Measurements from ENCODE around the gene NDUFA13. TPM values are rescaled to one million over a fixed set of nuclear protein-coding genes. Genes with fewer than 3 reads are reported as not detected.

Gene NDUFA13
- total and polyA plus RNA-seq, 12 donors: 17.0 to 558 (median 326) TPM

DNA sequence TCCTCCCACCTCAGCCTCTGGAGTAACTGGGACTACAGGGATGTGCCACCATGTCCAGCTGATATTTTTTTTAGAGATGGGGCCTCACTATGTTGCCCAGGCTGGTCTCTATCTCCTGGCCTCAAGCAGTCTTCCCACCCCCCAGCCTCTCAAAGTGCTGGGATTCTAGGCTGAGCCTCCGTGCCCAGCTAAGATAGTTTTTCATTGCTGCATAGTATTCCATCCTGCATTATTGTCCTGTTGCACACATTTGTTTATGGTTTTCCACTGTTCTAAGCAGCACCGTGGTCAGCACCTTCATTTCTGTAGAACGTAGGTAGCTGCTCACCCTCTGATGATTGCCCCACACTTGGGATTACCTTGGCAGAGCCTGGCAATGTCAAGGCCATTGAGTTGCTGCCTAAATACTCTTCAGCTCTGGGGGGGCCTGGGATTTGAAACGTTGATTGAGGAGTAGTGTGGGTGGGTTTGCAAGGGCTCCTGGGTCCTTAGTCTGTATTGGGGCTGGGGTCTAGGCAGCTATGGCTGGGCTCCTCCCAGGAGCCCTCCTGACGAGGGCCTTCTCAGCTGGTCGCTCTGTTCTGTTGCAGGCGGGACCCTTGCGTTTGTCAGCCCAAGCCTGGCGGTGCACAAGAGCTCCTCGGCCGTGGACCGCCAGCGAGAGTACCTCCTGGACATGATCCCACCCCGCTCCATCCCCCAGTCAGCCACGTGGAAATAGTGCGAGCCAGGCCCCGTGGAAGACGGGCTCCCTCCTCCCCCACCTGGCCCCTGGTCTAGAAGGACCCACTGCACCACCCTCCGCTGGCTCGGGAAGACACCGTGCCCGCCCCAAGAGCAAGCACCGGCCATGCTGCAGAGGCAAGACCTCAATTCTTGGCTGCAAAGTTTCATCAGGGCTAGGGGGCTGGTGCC, 11.0 kb upstream of the NDUFA13 start:
- peaks cover 0 to 56% of the 10 kb centered on the region in 2 donors for H3K36me3 ChIP-seq (replicated peaks in 1 of 2)
- H3K9me3 ChIP-seq (replicated peaks in 1 of 3): no peaks in the 10 kb centered on the region
- no peaks in the 10 kb centered on the region for H3K4me1 ChIP-seq (replicated peaks in 1 of 2)
- TF ChIP-seq, protein P1, sequence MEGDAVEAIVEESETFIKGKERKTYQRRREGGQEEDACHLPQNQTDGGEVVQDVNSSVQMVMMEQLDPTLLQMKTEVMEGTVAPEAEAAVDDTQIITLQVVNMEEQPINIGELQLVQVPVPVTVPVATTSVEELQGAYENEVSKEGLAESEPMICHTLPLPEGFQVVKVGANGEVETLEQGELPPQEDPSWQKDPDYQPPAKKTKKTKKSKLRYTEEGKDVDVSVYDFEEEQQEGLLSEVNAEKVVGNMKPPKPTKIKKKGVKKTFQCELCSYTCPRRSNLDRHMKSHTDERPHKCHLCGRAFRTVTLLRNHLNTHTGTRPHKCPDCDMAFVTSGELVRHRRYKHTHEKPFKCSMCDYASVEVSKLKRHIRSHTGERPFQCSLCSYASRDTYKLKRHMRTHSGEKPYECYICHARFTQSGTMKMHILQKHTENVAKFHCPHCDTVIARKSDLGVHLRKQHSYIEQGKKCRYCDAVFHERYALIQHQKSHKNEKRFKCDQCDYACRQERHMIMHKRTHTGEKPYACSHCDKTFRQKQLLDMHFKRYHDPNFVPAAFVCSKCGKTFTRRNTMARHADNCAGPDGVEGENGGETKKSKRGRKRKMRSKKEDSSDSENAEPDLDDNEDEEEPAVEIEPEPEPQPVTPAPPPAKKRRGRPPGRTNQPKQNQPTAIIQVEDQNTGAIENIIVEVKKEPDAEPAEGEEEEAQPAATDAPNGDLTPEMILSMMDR (IDR thresholded peaks at IDR 0.05): no peak
- no peak for TF ChIP-seq POLR2A (IDR thresholded peaks at IDR 0.05)
- H3K4me3 ChIP-seq: no peak overlapping the region
- no peak overlapping the region for H3K27ac ChIP-seq
- no peaks in the 10 kb centered on the region for H3K27me3 ChIP-seq
- intact Hi-C loops (cut with DNase I): no loop called here
- 80 to 93% (median 85%) methylated on average over 10 to 23 of the region's 23 CpGs for WGBS, 4 donors
- DNase-seq: no peak

DNA sequence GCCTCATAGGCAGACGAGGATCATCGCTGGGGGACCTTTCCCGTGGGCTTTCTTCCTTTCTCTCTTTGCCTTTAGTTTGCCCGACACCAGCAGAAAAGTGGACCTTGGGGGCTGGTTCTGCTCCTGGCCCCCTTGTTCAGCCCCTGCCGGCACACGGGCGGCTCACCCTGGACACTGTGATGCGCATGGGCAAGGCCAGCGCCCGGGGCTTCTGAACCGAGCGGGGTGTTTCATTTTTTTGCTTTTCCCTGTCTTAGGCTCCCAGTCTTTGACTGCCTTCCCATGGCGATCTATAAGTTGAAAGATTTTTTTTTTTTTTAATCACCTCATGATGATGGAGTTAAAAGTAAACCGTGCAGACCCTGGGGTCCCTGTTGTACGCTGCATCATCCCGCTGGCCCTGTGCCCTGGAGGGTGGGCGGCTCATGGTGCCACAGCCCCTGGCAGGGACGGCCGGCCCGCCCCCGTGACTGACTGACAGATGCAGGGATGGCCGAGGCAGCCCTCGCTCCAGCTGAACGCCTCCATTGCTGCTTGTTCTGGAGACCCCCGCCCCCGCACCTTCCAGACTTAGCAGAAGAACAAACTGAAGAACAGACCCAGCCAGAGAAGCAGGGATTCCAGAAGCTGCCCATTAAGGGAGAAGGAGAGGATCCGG, 10.2 kb upstream of the NDUFA13 start:
- no peaks in the 10 kb centered on the region for H3K4me1 ChIP-seq (replicated peaks in 1 of 2)
- H3K36me3 ChIP-seq (replicated peaks in 1 of 2): peaks cover 0 to 50% of the 10 kb centered on the region in 2 donors
- 89 to 95% (median 93%) methylated on average over 20 to 27 of the region's 27 CpGs for WGBS, 4 donors

DNA sequence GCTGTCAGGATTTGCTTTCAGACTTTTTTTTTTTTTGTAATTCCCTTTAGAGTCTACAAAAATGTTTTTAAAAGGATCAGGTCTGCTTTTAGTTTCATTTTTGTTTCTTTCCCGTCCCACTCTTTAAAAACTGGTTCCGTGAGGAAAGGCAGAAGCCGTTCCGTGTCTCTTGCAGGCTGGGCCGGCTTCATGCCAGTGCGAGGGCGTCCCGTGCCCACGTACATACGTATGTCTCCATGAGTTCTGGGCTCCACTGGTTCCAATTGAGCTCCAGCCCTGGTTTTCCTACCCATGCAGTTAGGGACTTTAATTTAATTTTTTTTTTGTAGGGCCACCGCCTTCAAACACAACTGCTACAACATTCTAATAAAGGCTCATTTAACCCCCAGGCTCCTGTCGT, 9.4 kb upstream of the NDUFA13 start:
- Histone ChIP-seq H3K27me3 (no peaks in the 10 kb centered on the region), H3K36me3 (replicated peaks in 1 of 2) (peaks cover 0 to 42% of the 10 kb centered on the region in 2 donors), H3K4me3 (no peak overlapping the region), H3K4me1 (replicated peaks in 1 of 2) (no peaks in the 10 kb centered on the region), H3K27ac (no peak overlapping the region), H3K9me3 (replicated peaks in 1 of 3) (no peaks in the 10 kb centered on the region)
- no peak for DNase-seq
- intact Hi-C loops (cut with DNase I): no loop called here
- 83 to 95% (median 91%) methylated on average over 12 of the region's 12 CpGs for WGBS, 4 donors
- TF ChIP-seq, protein P1 (IDR thresholded peaks at IDR 0.05): no peak
- no peak for TF ChIP-seq POLR2A (IDR thresholded peaks at IDR 0.05)

More for the DNA sequence above, 10.2 kb upstream of the NDUFA13 start:
- intact Hi-C loops (cut with DNase I): no loop called here
- DNase-seq: no peak
- Histone ChIP-seq H3K9me3 (replicated peaks in 1 of 3) (no peaks in the 10 kb centered on the region), H3K27me3 (no peaks in the 10 kb centered on the region), H3K4me3 (no peak overlapping the region), H3K27ac (no peak overlapping the region)
- TF ChIP-seq, protein P1 (IDR thresholded peaks at IDR 0.05): no peak
- TF ChIP-seq POLR2A (IDR thresholded peaks at IDR 0.05): no peak

DNA sequence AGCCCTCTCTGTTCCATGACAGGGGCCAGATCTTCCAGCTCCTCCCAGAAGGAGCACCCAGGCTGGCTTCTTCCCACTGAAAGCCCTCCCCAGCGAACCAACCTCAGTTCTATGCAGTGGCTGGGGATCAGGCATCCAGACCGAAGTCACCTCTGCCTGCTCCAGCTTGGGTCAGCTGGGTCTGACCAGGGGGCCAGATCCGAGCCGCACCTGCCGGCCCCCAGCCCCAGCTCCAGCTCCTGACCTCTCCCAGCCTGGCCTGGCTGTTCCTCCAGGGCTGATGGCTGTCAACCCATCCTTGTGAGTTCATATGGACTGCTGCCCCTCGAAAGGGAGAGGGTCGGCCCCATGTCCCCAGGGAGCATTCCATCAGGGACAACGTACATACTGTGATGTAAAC, 8.7 kb upstream of the NDUFA13 start:
- TF ChIP-seq, protein P1 (IDR thresholded peaks at IDR 0.05): no peak
- no peak for TF ChIP-seq POLR2A (IDR thresholded peaks at IDR 0.05)
- H3K4me1 ChIP-seq (replicated peaks in 1 of 2): no peaks in the 10 kb centered on the region
- intact Hi-C loops (cut with DNase I): no loop called here
- H3K27ac ChIP-seq: no peak overlapping the region
- H3K27me3 ChIP-seq: no peaks in the 10 kb centered on the region
- no peaks in the 10 kb centered on the region for H3K9me3 ChIP-seq (replicated peaks in 1 of 3)
- DNase-seq: no peak
- peaks cover 0 to 34% of the 10 kb centered on the region in 2 donors for H3K36me3 ChIP-seq (replicated peaks in 1 of 2)
- 74 to 90% (median 87%) methylated on average over 5 to 8 of the region's 8 CpGs for WGBS, 4 donors
- no peak overlapping the region for H3K4me3 ChIP-seq
